IMR-90 (cell line): ENCODE measurements around the gene OSMR. TPM values are rescaled to one million over a fixed set of nuclear protein-coding genes. Genes with fewer than 3 reads are reported as not detected.

Experiments
- ATAC-seq: fragments of 200-7000 bp; cut with Tn5 transposase; 2 replicates; pipeline ENCODE4 v1.9.1; 2020; ENCODE audit warnings: low read depth, mild to moderate bottlenecking, moderate library complexity
- BruUV-seq: library from RNA; stranded (reverse); fragments of 400-500 nt; replicated peaks from 2 replicates; lab custom pipeline; 2021; lab: Mats Ljungman, UMichigan
- CTCF ChIA-PET: fragments of 300-600 bp; formaldehyde crosslinking; extraction: SDS; loops from one replicate; lab custom pipeline; 2021; ENCODE audit warnings: antibody characterized with exemption; lab: Yijun Ruan, JAX
- POLR2A ChIA-PET: fragments of 300-600 bp; sonication (Branson Sonifier 250); formaldehyde crosslinking; loops from one replicate; lab custom pipeline; 2022; ENCODE audit warnings: antibody characterized with exemption; ENCODE audit not compliant: unreplicated experiment; lab: Charles Lee
- DNase-seq: peaks from one replicate; pipeline ENCODE4 v3.0.0; 2013
- H2AFZ ChIP-seq: replicated peaks from 2 replicates; pipeline ENCODE3; 2013; ENCODE audit warnings: low read length, mild to moderate bottlenecking; ENCODE audit not compliant: poor library complexity
- H2AK5ac ChIP-seq: 2 replicates; pipeline ENCODE4 v1.6.1; 2013; ENCODE audit warnings: low read depth, low read length, inconsistent platforms
- H2AK9ac ChIP-seq: replicated peaks from 2 replicates; pipeline ENCODE3; 2013; ENCODE audit warnings: mild to moderate bottlenecking, low read depth, low read length, moderate library complexity; ENCODE audit not compliant: poor library complexity
- H2BK120ac ChIP-seq: 2 replicates; pipeline ENCODE4 v1.6.1; 2013; ENCODE audit warnings: low read depth, low read length, inconsistent platforms
- H2BK15ac ChIP-seq: 3 replicates; pipeline ENCODE4 v1.6.1; 2013; ENCODE audit warnings: low read depth, low read length, inconsistent platforms
- H2BK20ac ChIP-seq: 2 replicates; pipeline ENCODE4 v1.6.1; 2013; ENCODE audit warnings: low read depth, mild to moderate bottlenecking, inconsistent platforms, low read length, moderate library complexity
- H2BK5ac ChIP-seq: 2 replicates; pipeline ENCODE4 v1.6.1; 2013; ENCODE audit warnings: mild to moderate bottlenecking, low read depth, low read length, inconsistent platforms; ENCODE audit not compliant: poor library complexity, severe bottlenecking
- H3K14ac ChIP-seq: replicated peaks from 2 replicates; pipeline ENCODE4 v1.6.1; 2013; ENCODE audit warnings: low read depth, low read length, inconsistent platforms
- H3K18ac ChIP-seq: 2 replicates; pipeline ENCODE4 v1.6.1; 2013; ENCODE audit warnings: low read depth, low read length, control low read depth
- H3K23ac ChIP-seq: 2 replicates; pipeline ENCODE4 v1.6.1; 2013; ENCODE audit warnings: low read depth, low read length, inconsistent platforms
- H3K27ac ChIP-seq: 2 replicates; pipeline ENCODE4 v1.5.1; 2013; ENCODE audit warnings: mild to moderate bottlenecking, control low read depth, low read length; ENCODE audit not compliant: insufficient read depth
- H3K27me3 ChIP-seq: 2 replicates; pipeline ENCODE4 v1.6.1; 2013; ENCODE audit warnings: low read length; ENCODE audit not compliant: control insufficient read depth, insufficient read depth
- H3K36me3 ChIP-seq: 2 replicates; pipeline ENCODE4 v1.6.1; 2013; ENCODE audit warnings: low read length, mixed read lengths; ENCODE audit not compliant: control insufficient read depth, insufficient read depth
- H3K4ac ChIP-seq: 2 replicates; pipeline ENCODE4 v1.6.1; 2013; ENCODE audit warnings: low read depth, low read length, inconsistent platforms
- H3K4me1 ChIP-seq: 2 replicates; pipeline ENCODE4 v1.6.1; 2013; ENCODE audit warnings: low read length, mixed read lengths; ENCODE audit not compliant: control insufficient read depth, insufficient read depth
- H3K4me2 ChIP-seq: 2 replicates; pipeline ENCODE4 v1.6.1; 2013; ENCODE audit warnings: low read depth, mild to moderate bottlenecking, control low read depth, low read length, moderate library complexity
- H3K4me3 ChIP-seq: 2 replicates; pipeline ENCODE4 v1.5.1; 2013; ENCODE audit warnings: low read depth, mild to moderate bottlenecking, control low read depth, low read length, moderate library complexity; ENCODE audit not compliant: insufficient read depth
- H3K56ac ChIP-seq: 2 replicates; pipeline ENCODE4 v1.6.1; 2013; ENCODE audit warnings: low read length, inconsistent platforms; ENCODE audit not compliant: insufficient read depth; ENCODE audit errors: extremely low read depth
- H3K79me1 ChIP-seq, 2 experiments: 2 replicates each; pipeline ENCODE4 v1.6.1; 2013; ENCODE audit warnings: low read length in 2 of 2, inconsistent platforms in 1 of 2, low read depth in 1 of 2
- H3K9ac ChIP-seq: 2 replicates; pipeline ENCODE4 v1.6.1; 2013; ENCODE audit warnings: low read depth, low read length, control low read depth
- H3K9me1 ChIP-seq: 2 replicates; pipeline ENCODE4 v1.6.1; 2013; ENCODE audit warnings: low read length, inconsistent platforms; ENCODE audit not compliant: insufficient read depth
- H3K9me3 ChIP-seq: 2 replicates; pipeline ENCODE4 v1.6.1; 2013; ENCODE audit warnings: low read length; ENCODE audit not compliant: control insufficient read depth, insufficient read depth
- H4K20me1 ChIP-seq: 2 replicates; pipeline ENCODE4 v1.6.1; 2013; ENCODE audit warnings: low read length, inconsistent platforms; ENCODE audit not compliant: insufficient read depth
- H4K5ac ChIP-seq: 2 replicates; pipeline ENCODE4 v1.6.1; 2013; ENCODE audit warnings: mild to moderate bottlenecking, low read depth, low read length, control low read depth
- H4K8ac ChIP-seq, 2 experiments: 2 replicates each; pipeline ENCODE4 v1.6.1; 2013; ENCODE audit warnings: low read depth in 2 of 2, low read length in 2 of 2, control low read depth in 1 of 2, inconsistent platforms in 1 of 2
- H4K91ac ChIP-seq: 2 replicates; pipeline ENCODE4 v1.6.1; 2013; ENCODE audit warnings: low read depth, low read length, inconsistent platforms; ENCODE audit not compliant: insufficient read depth
- CTCF ChIP-seq: conservative IDR thresholded peaks from 2 replicates; pipeline ENCODE4 v1.5.1; 2012; ENCODE audit warnings: mild to moderate bottlenecking, low read depth, low read length, improper control_type of control experiment
- NFE2L2 ChIP-seq: fragments of 150-350 bp; IDR thresholded peaks from 2 replicates; pipeline ENCODE4 v1.6.1; 2016; ENCODE audit warnings: low read depth, mild to moderate bottlenecking, low read length
- WGBS, 2 experiments: methylation state at CpG; one replicate each; pipeline versions ENCODE4 v1.1.5 to v1.1.7; 2013; ENCODE audit warnings: missing lambda C conversion rate in 2 of 2; ENCODE audit not compliant: insufficient read length in 1 of 2; ENCODE audit errors: extremely low coverage in 2 of 2; 5-methylcytosine and 5-hydroxymethylcytosine counted together
- dilution Hi-C: fragments of 300-500 bp; cut with HindIII; formaldehyde crosslinking; loops from one replicate; pipeline ENCODE4 v1.14.3; 2018; ENCODE audit warnings: low sequenced_read_pairs; ENCODE audit not compliant: unreplicated experiment
- in situ Hi-C: fragments of 300-500 bp; cut with MboI; formaldehyde crosslinking; loops from 3 replicates; pipeline ENCODE4 v1.14.3; 2019; ENCODE audit warnings: low sequenced_read_pairs, inconsistent platforms, mixed read lengths
- intact Hi-C: fragments of 100-400 bp; cut with micrococcal nuclease; formaldehyde crosslinking; loops from 2 replicates; pipeline ENCODE4 v1.10.0; 2022
- polyA plus RNA-seq, 3 experiments: library from polyadenylated mRNA; depleted of rRNA; stranded (reverse); fragments of >200 nt; gene quantifications; 2 replicates each; pipeline ENCODE4 v1.2.3, GENCODE V29; 2012; ENCODE audit warnings: low replicate concordance in 1 of 3
- total RNA-seq: library from RNA; depleted of rRNA; stranded (reverse); fragments of >200 nt; gene quantifications from 2 replicates; pipeline ENCODE4 v1.2.3, GENCODE V29; 2012

Gene OSMR
- total and polyA plus RNA-seq, 2 of the 4 experiments (the other 2 are of a cell fraction), result 41.6 to 48.7 TPM

GRCh38 chr5:38832810-38833209 is 13.0 kb upstream of the OSMR start:
- Histone ChIP-seq H4K91ac (no peak overlapping the region), H4K20me1 (peaks cover 16% of the 10 kb centered on the region), H3K4me3 (no peak overlapping the region), H3K4ac (no peak overlapping the region), H3K79me1 (peaks cover 26 to 54% of the 10 kb centered on the region in 2 experiments), H3K27ac (no peak overlapping the region), H2BK15ac (no peak overlapping the region), H3K23ac (no peak overlapping the region), H2AFZ (no peak overlapping the region), H3K14ac (no peak overlapping the region), H4K8ac (peak overlapping the region in 1 of 2 experiments; percentile 10; a peak in 1 of 4 replicates), H3K36me3 (peaks cover 11% of the 10 kb centered on the region), H3K4me2 (no peak overlapping the region), H3K9ac (no peak overlapping the region), H2BK20ac (no peak overlapping the region), H2AK9ac (no peak overlapping the region), H3K27me3 (no peaks in the 10 kb centered on the region), H2BK120ac (no peak overlapping the region), H3K9me1 (peaks cover 21% of the 10 kb centered on the region), H3K4me1 (peaks cover 9% of the 10 kb centered on the region), H3K9me3 (no peaks in the 10 kb centered on the region; the same call in 1 of the 2 replicates), H3K18ac (no peak overlapping the region), H2AK5ac (no peak overlapping the region), H4K5ac (no peak overlapping the region), H3K56ac (no peak overlapping the region), H2BK5ac (no peak overlapping the region)
- ChIA-PET CTCF (interaction anchor here (0.6 to 1.1 kb wide), 2 partner anchors 14 to 85 kb away, joined by 3 to 4 read pairs; no protein-coding TSS in a partner anchor), POLR2A (no interaction called here)
- 0 out of 2 replicates have a peak, but pooled peaks have one; percentile 1 for TF ChIP-seq CTCF
- TF ChIP-seq NFE2L2, result no peak
- in situ Hi-C loops (no loop called here), dilution Hi-C loops (no loop called here), intact Hi-C loops (no loop called here)
- DNase-seq (no peak), ATAC-seq (no peak)
- no CpG with 5 or more reads among the region's 4 CpGs for WGBS, 2 experiments
- no TSS peak for BruUV-seq
